Activated T-helper 17 cell treated with anti-CD3 and anti-CD28 coated beads, Interleukin-2, amount 50 U/mL, for 72 hours (primary cell): ENCODE results near the gene HOMER2. TPM values are rescaled to one million over a fixed set of nuclear protein-coding genes. Genes with fewer than 3 reads are reported as not detected.
"Not testable (repeated sequence)": the region's sequence is repeated elsewhere in the genome, so short reads cannot be mapped to it uniquely, and the experiment has no call there.

Source experiments
- ATAC-seq: fragments of 150-1000 bp; cut with Tn5 transposase; replicated peaks from 2 replicates; pipeline ENCODE4 v1.10.0; 2021; ENCODE audit warnings: mild to moderate bottlenecking, moderate library complexity
- H3K27ac Mint-ChIP-seq: one replicate; pipeline ENCODE4 v1.8.0; 2022; ENCODE audit warnings: mixed read lengths
- H3K27me3 Mint-ChIP-seq: one replicate; pipeline ENCODE4 v1.8.0; 2022; ENCODE audit warnings: mixed read lengths
- H3K36me3 Mint-ChIP-seq: one replicate; pipeline ENCODE4 v1.8.0; 2022; ENCODE audit warnings: low read depth, mild to moderate bottlenecking, mixed read lengths
- H3K4me1 Mint-ChIP-seq: one replicate; pipeline ENCODE4 v1.8.0; 2022; ENCODE audit warnings: mixed read lengths
- H3K4me3 Mint-ChIP-seq: one replicate; pipeline ENCODE4 v1.8.0; 2022; ENCODE audit warnings: mild to moderate bottlenecking, mixed read lengths
- H3K9me3 Mint-ChIP-seq: one replicate; pipeline ENCODE4 v1.8.0; 2022; ENCODE audit warnings: mixed read lengths
- total RNA-seq, 2 donors: library from RNA; stranded (reverse); gene quantifications; one replicate each; pipeline ENCODE4 v1.2.3, GENCODE V29; 2022

The HOMER2 gene
- total RNA-seq, 2 donors from 2014 or later: 6.2 to 8.7 TPM

DNA sequence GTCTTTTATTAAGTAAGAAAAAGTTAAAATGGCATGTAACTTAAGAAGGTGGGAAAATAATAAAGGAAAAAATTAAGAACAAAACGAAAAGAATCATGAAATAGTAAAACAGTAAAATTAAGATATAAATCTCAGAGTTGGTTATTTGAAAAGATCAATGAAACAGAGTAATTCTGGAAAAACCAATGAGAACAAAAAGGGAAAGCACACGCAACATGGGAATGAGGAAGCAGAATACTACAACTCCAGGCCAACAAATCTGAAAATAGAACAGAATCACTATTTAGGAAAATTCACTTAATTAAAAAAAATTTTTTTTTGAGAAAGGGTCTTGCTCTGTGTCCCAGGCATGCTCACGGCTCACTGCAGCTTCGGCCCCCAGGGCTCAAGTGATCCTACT, 112.4 kb downstream of the HOMER2 start:
- Mint-ChIP-seq H3K36me3 (peaks cover 30% of the 10 kb centered on the region), H3K27me3 (no peaks in the 10 kb centered on the region), H3K4me1 (peaks cover 4% of the 10 kb centered on the region), H3K9me3 (peaks cover 6% of the 10 kb centered on the region), H3K4me3 (no peak overlapping the region), H3K27ac (no peak overlapping the region)
- ATAC-seq: no peak

DNA sequence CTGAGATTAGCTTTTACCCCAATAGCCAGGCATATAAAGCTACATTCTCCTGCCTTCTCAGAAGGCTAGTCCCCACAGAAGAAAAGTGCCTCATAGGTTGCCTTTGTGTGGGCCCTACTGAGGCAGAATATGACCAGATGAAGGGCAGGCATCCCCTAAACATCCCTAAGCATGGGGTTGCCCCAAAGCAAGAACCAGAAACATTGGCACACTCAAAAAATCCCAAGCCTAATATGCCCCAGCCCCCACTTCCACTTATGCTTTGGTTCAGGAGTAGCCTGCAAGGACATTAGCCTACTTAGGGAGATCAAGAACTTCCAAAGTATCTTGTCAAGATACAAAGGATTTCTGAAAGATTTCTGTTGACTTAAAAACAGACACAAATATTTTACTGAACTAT, 113.4 kb downstream of the HOMER2 start:
- H3K9me3 Mint-ChIP-seq: peaks cover 6% of the 10 kb centered on the region
- H3K27ac Mint-ChIP-seq: no peak overlapping the region
- no peak for ATAC-seq
- no peak overlapping the region for H3K4me3 Mint-ChIP-seq
- no peaks in the 10 kb centered on the region for H3K27me3 Mint-ChIP-seq
- peaks cover 40% of the 10 kb centered on the region for H3K36me3 Mint-ChIP-seq
- no peaks in the 10 kb centered on the region for H3K4me1 Mint-ChIP-seq

DNA sequence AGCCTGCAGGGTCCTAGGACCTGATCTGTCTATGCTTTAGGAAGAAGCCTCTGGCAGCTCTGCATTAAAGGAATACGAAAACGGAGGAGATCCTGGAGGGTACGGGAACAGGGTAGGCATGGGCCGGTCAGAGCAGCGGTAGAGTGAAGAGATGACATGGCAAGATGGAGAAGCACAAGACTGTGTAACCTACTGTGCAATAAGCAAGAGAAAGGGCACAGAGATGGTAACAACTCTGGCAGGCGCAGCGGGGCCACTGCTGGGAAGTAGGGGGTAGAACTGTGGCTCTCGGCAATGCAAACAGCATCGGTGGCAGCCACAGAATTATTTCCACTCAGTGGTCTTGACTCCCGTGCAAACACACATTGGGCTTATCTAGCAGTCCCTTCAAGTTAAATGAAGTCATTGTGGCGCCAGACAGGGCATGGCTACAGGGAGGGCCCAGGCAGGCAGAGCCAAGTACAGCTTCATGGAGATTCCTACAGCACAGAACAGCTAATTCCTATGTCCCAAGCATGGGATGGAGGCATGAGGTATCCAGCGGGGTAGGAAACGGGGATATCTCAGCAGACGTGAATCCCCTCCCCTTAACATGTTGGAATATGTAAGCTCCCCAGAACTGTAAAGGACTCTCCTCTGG, 114.3 kb downstream of the HOMER2 start:
- H3K9me3 Mint-ChIP-seq: peaks cover 6% of the 10 kb centered on the region
- peaks cover 50% of the 10 kb centered on the region for H3K36me3 Mint-ChIP-seq
- H3K27me3 Mint-ChIP-seq: no peaks in the 10 kb centered on the region
- peaks cover 2% of the 10 kb centered on the region for H3K4me1 Mint-ChIP-seq
- H3K4me3 Mint-ChIP-seq: no peak overlapping the region
- no peak for ATAC-seq
- H3K27ac Mint-ChIP-seq: no peak overlapping the region

DNA sequence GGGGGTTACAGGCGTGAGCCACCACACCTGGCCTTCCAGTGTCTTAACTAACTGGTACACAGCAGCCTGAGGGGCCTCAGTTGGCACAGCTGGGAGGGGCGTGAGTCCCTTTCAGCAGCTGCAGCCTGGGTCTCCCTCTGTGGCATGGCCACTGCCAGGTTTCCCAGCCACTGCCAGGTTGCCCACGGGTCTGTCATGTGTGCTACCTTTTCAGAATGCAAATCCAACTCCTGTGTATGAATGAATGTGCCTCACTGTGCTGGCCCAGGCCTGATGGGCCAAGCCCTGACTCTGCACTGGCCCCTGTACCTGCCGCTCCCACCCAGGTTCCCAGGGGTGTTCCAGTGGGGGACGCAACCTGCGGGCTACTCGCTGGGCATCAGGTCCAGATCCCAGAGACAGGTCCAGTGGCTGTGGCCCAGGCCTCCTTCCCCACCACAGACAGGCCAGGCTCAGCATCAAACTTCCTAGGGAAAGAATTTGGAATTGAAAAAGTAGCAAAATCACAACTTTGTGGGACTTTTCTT, 117.1 kb downstream of the HOMER2 start:
- ATAC-seq: no peak
- H3K4me3 Mint-ChIP-seq: no peak overlapping the region
- no peaks in the 10 kb centered on the region for H3K27me3 Mint-ChIP-seq
- H3K27ac Mint-ChIP-seq: no peak overlapping the region
- peaks cover 77% of the 10 kb centered on the region for H3K36me3 Mint-ChIP-seq
- peaks cover 6% of the 10 kb centered on the region for H3K9me3 Mint-ChIP-seq
- H3K4me1 Mint-ChIP-seq: peaks cover 21% of the 10 kb centered on the region

DNA sequence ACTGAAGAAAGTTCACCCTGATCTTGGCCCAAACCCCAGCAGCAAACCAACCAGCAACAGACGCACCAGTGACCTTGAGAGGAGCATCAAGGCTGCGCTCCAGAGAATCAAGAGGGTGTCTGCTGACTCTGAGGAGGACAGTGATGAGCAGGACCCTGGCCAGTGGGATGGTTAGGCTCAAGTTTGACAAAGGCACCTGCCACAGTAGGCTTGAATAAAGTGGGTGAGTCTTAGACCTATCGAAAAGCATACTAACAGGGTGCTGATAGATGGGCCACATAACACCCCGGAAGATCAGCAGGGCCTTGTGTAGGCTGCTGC, 119.2 kb downstream of the HOMER2 start:
- peak overlapping the region; percentile 73 for H3K4me3 Mint-ChIP-seq
- H3K9me3 Mint-ChIP-seq: peaks cover 6% of the 10 kb centered on the region
- H3K27ac Mint-ChIP-seq: peak overlapping the region; percentile 93
- peaks cover 99% of the 10 kb centered on the region for H3K36me3 Mint-ChIP-seq
- H3K27me3 Mint-ChIP-seq: no peaks in the 10 kb centered on the region
- ATAC-seq: no peak
- peaks cover 27% of the 10 kb centered on the region for H3K4me1 Mint-ChIP-seq

DNA sequence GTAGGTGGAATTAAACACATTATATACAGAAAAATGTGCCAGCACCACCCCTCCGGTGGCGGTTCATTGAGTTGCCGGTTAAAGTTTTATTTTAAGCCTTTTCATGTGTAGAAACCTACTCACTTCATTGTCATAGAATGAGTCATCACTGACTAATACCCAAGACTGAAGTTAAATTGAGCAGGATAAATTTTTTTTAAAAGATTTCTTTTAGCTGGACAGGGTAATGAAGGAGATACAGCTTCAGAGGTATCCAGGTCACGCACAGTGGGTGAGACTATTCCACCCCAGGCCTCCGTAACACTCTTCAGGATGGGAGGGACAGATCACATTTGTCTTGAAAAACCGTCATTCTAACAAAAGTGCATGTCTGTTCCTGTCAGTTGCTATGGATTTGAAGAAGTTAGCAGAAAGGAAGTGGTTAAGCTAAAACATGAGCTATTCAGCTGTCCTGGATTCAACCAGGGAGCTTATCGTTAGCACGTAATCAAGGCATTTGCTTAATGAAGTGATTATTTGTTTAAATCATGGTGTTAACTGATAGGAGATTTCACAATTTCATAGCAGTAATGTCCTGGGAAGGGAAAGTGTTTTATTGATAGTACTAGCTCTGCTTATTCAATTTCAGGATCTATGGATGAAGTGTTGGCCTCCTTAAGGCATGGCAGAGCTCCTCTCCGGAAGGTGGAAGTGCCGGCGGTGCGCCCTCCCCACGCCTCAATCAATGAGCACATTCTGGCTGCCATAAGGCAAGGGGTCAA, 119.7 kb downstream of the HOMER2 start:
- Mint-ChIP-seq H3K4me3 (peak overlapping the region; percentile 73), H3K27ac (peak overlapping the region; percentile 93), H3K36me3 (peaks cover 100% of the 10 kb centered on the region), H3K27me3 (no peaks in the 10 kb centered on the region), H3K4me1 (peaks cover 32% of the 10 kb centered on the region), H3K9me3 (peaks cover 2% of the 10 kb centered on the region)
- ATAC-seq: peak; percentile 88

DNA sequence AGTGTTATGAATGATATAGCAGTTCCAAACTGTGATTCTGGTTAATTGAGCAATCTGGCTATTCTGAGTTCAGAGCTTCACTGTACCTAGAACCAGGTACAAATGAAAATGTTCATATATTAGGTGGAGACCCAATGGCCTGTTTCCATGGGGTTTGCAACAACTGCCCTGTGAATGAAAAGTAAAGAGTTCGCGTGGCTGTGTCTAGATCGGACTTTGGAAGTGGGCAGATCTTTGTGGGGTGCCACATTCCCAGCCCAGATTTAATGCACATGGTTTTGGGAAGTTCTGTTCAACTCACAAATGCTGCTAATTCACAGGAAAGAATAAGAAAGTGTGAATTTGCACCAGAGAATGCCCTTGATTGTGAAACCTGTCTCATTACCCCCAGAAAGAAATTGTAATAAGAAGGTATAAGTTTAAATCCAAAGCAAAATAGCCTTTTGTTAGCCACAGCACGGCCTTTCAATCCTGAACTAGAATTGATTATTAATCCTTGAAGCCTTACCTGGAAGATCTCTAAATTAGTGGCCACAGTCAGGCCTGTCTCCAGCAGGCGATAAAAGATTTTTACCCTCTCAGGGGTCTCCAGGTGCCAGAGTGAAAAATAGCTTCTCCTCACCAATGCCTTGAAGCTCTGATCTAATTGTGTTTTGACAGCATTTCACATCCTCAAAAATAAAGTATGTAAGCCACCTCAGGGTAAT, 120.5 kb downstream of the HOMER2 start:
- no peak for ATAC-seq
- peaks cover 33% of the 10 kb centered on the region for H3K4me1 Mint-ChIP-seq
- H3K27me3 Mint-ChIP-seq: no peaks in the 10 kb centered on the region
- H3K27ac Mint-ChIP-seq: peak overlapping the region; percentile 93
- H3K4me3 Mint-ChIP-seq: peak overlapping the region; percentile 73
- peaks cover 100% of the 10 kb centered on the region for H3K36me3 Mint-ChIP-seq
- no peaks in the 10 kb centered on the region for H3K9me3 Mint-ChIP-seq

DNA sequence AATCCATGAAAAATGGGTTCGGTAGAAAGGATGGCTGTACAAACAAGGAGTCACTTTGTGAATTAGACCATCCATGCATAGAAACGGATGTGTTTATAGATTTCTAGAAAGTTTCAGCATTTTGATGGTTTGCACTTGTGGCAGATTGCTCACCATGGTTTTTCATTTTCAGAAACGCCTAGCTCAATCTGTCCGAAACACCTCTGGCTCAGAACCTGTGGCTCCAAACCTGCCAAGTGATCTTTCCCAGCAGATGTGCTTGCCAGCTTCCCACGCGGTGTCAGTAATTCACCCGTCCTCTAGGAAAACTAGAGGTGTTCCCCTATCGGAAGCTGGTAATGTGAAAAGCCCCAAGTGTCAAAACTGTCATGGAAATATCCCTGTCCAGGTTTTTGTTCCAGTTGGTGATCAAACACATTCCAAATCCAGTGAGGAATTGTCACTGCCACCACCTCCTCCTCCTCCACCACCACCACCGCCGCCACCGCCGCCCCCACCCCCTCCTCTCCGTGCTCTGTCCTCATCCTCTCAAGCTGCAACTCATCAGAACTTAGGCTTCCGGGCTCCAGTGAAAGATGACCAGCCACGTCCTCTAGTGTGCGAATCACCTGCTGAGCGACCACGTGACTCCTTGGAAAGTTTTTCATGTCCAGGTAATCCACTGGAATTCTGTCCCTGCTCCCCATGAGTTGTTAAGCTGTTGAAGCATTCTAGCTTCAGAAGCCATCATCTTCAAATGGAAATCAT, 121.9 kb downstream of the HOMER2 start:
- peak; percentile 68 for ATAC-seq
- Mint-ChIP-seq H3K36me3 (peaks cover 100% of the 10 kb centered on the region), H3K27ac (peak overlapping the region; percentile 33), H3K4me1 (peaks cover 33% of the 10 kb centered on the region), H3K27me3 (no peaks in the 10 kb centered on the region), H3K4me3 (no peak overlapping the region), H3K9me3 (no peaks in the 10 kb centered on the region)

DNA sequence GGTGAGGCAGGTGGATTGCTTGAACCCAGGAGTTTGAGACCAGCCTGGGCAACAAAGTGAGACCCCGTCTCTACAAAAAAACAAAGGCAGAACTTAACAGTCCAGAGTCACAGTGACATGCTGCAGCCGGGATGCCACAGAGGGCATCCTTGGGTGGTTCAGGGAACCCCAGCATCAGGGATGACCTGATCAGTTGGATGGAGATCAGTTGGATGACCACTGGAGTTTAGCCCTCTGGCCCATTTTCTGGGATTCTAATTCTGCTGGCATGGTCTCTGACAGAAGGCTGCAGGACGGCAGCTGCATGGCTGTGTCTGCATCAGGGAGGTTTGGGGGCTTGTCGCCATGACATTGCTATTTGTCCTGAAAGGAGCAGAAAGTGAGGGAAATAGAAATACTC, 123.3 kb downstream of the HOMER2 start:
- no peaks in the 10 kb centered on the region for H3K27me3 Mint-ChIP-seq
- peaks cover 99% of the 10 kb centered on the region for H3K36me3 Mint-ChIP-seq
- peaks cover 33% of the 10 kb centered on the region for H3K4me1 Mint-ChIP-seq
- H3K9me3 Mint-ChIP-seq: no peaks in the 10 kb centered on the region
- no peak for ATAC-seq
- H3K27ac Mint-ChIP-seq: no peak overlapping the region
- no peak overlapping the region for H3K4me3 Mint-ChIP-seq

DNA sequence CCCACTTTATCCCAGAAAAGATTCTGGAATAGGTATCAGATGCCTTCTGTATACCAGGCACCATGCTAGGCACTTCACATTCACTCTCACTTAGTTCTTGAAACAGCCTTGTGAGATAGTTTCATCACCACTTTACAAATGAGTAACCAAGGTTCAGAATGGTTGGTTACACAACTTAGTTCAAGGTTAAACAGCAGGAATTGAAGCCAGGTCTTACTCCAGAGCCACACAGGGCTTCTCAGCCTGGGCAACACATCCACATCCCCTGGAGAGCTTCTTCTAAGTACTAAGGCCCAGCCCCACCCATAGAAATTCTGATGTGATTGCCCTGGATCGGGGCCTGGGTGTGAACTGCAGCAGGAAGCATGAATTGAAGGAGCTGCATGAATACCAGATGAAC, 124.4 kb downstream of the HOMER2 start:
- peak; percentile 36 for ATAC-seq
- Mint-ChIP-seq H3K27ac (no peak overlapping the region), H3K4me3 (no peak overlapping the region), H3K27me3 (no peaks in the 10 kb centered on the region), H3K9me3 (no peaks in the 10 kb centered on the region), H3K4me1 (peaks cover 30% of the 10 kb centered on the region), H3K36me3 (peaks cover 94% of the 10 kb centered on the region)

DNA sequence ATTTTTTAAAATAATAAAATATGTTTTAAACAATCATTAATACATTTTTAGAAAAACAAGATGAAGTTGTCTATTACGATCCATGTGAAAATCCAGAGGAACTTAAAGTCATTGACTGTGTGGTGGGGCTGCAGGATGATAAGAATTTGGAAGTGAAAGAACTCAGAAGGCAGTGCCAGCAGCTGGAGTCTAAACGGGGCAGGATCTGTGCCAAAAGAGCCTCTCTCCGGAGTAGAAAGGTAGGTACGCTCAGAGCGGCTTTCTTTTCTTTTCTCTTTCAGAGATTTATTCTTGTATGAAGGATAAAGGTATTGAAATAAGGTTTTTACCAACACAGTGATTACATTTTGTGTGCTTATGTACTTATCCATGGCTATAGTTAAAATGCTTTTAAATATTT, 129.5 kb downstream of the HOMER2 start:
- Mint-ChIP-seq H3K27me3 (no peaks in the 10 kb centered on the region), H3K4me1 (peaks cover 4% of the 10 kb centered on the region), H3K36me3 (peaks cover 92% of the 10 kb centered on the region), H3K4me3 (no peak overlapping the region), H3K27ac (no peak overlapping the region), H3K9me3 (no peaks in the 10 kb centered on the region)
- no peak for ATAC-seq

DNA sequence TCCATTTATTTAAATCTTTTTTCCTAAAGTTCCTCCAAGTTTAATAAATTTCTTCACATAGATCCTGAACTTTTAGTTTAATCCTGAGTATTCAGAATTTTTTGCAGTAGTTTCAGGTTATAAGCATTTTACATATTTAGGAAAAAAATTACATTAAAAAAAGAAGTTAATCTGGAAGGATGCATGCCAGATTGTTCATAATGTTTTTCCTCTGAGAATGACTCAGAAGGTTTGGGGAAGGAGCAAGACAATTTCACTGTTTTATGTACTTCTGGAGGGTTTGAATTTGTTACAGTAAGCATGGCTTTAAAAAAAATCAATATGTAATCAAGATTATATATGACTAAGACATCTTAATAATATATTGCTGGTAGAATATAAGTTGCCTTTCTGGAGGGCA, 130.7 kb downstream of the HOMER2 start:
- not testable (repeated sequence) for H3K27ac Mint-ChIP-seq, H3K4me3 Mint-ChIP-seq, ATAC-seq, H3K27me3 Mint-ChIP-seq, H3K9me3 Mint-ChIP-seq, H3K4me1 Mint-ChIP-seq
- H3K36me3 Mint-ChIP-seq: peaks cover 90% of the 10 kb centered on the region

DNA sequence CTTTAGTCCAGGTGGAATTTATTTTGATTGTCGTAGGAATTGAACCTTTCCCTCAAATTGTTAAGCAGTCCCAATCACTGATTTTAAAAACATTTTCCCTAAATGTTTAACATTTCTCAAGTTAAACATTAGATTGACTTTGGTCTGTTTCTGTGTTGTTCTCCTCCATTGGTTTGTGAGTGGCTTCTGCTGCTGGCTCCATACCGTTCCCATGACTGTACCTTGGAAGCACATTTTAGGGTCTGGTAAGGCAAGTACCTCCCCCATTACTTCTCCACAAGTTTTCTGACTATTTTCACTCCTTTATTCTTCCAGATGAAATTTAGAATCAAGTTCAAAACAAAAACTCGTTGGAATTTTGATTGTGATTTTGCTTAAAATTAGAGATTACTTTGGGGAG, 131.1 kb downstream of the HOMER2 start:
- H3K9me3 Mint-ChIP-seq, H3K4me1 Mint-ChIP-seq, H3K27me3 Mint-ChIP-seq, H3K4me3 Mint-ChIP-seq, ATAC-seq, H3K27ac Mint-ChIP-seq: not testable (repeated sequence)
- peaks cover 90% of the 10 kb centered on the region for H3K36me3 Mint-ChIP-seq

DNA sequence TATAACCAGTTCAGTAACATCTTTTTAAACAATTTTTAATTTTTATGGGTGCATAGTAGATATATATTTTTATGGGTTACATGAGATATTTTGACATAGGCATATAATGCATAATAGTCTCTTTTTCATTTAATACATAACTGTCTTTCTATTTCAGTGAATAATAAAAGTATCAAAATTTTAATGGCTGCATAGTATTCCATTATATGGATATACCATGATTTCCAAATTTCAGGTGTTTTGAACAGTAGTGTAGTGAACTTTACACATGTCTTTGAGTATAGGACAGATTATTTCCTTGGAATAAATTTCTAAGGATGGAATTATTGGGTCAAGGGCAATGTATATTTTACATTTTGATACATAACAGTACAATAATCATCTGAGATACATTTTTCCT, 132.4 kb downstream of the HOMER2 start:
- Mint-ChIP-seq H3K4me3 (no peak overlapping the region), H3K4me1 (peaks cover 7% of the 10 kb centered on the region), H3K36me3 (peaks cover 90% of the 10 kb centered on the region), H3K27ac (no peak overlapping the region), H3K27me3 (no peaks in the 10 kb centered on the region), H3K9me3 (no peaks in the 10 kb centered on the region)
- no peak for ATAC-seq
